Measurements from ENCODE around the gene LDLRAD4. TPM values are rescaled to one million over a fixed set of nuclear protein-coding genes. Genes with fewer than 3 reads are reported as not detected.
"Not testable (repeated sequence)": the region's sequence is repeated elsewhere in the genome, so short reads cannot be mapped to it uniquely, and the experiment has no call there.

The LDLRAD4 gene
- total RNA-seq, 4 donors from 2014 or later = 2.7 to 22.5 (median 10.8) TPM

- no peak overlapping the region for H3K4me3 ChIP-seq (ENCODE audit: low read depth, poor library complexity, severe bottlenecking)
- 80 to 88% methylated on average over 21 to 25 of the region's 26 CpGs for WGBS, 2 donors
- no peak for TF ChIP-seq CTCF (IDR thresholded peaks at IDR 0.05)
- TF ChIP-seq POLR2A (IDR thresholded peaks at IDR 0.05) = no peak
- intact Hi-C loops (cut with DNase I; ENCODE audit: low total_unique reads) = no loop called here
- peak in 1 of 2 donors; percentile 81 for DNase-seq (ENCODE audit: low spot score in 2 of 2)
Measured at GRCh38 chr18:13261661-13262357, 43.2 kb downstream of the LDLRAD4 start.

- H3K4me3 ChIP-seq (ENCODE audit: low read depth, poor library complexity, severe bottlenecking); DNase-seq (ENCODE audit: low spot score in 2 of 2); intact Hi-C loops (cut with DNase I; ENCODE audit: low total_unique reads): not testable (repeated sequence)
- WGBS, 2 donors = 89 to 91% methylated on average over 16 to 33 of the region's 33 CpGs
Measured at GRCh38 chr18:13262358-13262680, 43.8 kb downstream of the LDLRAD4 start.

GRCh38 chr18:13262839-13263691 is 44.5 kb downstream of the LDLRAD4 start:
- WGBS, 2 donors = 93 to 94% methylated on average over 39 to 47 of the region's 50 CpGs
- TF ChIP-seq POLR2A (IDR thresholded peaks at IDR 0.05) (no peak), CTCF (IDR thresholded peaks at IDR 0.05) (no peak)
- DNase-seq (ENCODE audit: low spot score in 2 of 2) = peak in 1 of 2 donors; percentile 77
- no peak overlapping the region for H3K4me3 ChIP-seq (ENCODE audit: low read depth, poor library complexity, severe bottlenecking)
- intact Hi-C loops (cut with DNase I; ENCODE audit: low total_unique reads) = no loop called here

GRCh38 chr18:13264091-13265007 is 45.8 kb downstream of the LDLRAD4 start:
- intact Hi-C loops (cut with DNase I; ENCODE audit: low total_unique reads) = no loop called here
- TF ChIP-seq CTCF (IDR thresholded peaks at IDR 0.05) (no peak), POLR2A (IDR thresholded peaks at IDR 0.05) (no peak)
- peak in 1 of 2 donors; percentile 84 for DNase-seq (ENCODE audit: low spot score in 2 of 2)
- 76 to 77% methylated on average over 18 to 19 of the region's 19 CpGs for WGBS, 2 donors
- no peak overlapping the region for H3K4me3 ChIP-seq (ENCODE audit: low read depth, poor library complexity, severe bottlenecking)

- intact Hi-C loops (cut with DNase I; ENCODE audit: low total_unique reads) = no loop called here
Measured at GRCh38 chr18:13265008-13265910, 46.7 kb downstream of the LDLRAD4 start.

More at GRCh38 chr18:13265008-13265910, 46.7 kb downstream of the LDLRAD4 start:
- peak in 1 of 2 donors; percentile 81 for DNase-seq (ENCODE audit: low spot score in 2 of 2)
- 91 to 92% methylated on average over 17 of the region's 17 CpGs for WGBS, 2 donors
- TF ChIP-seq POLR2A (IDR thresholded peaks at IDR 0.05) = no peak
- TF ChIP-seq CTCF (IDR thresholded peaks at IDR 0.05) = no peak
- H3K4me3 ChIP-seq (ENCODE audit: low read depth, poor library complexity, severe bottlenecking) = no peak overlapping the region

Data from lower leg skin (tissue), 4 donors.